RWPE2 (cell line): ENCODE data around the gene DHRS7C.

Source experiments
- ATAC-seq: fragments of 200-7000 bp; cut with Tn5 transposase; 3 replicates; pipeline ENCODE4 v1.9.1; 2021; ENCODE audit warnings: low read depth
- DNase-seq: peaks from one replicate; pipeline ENCODE4 v3.0.0-alpha.2; 2020; ENCODE audit warnings: low spot score
- H3K27ac ChIP-seq: fragments of 450-650 bp; 2 replicates; pipeline ENCODE4 v1.5.1; 2017; ENCODE audit warnings: mild to moderate bottlenecking; ENCODE audit not compliant: poor library complexity, severe bottlenecking
- H3K27me3 ChIP-seq: fragments of 250-450 bp; sonication (Bioruptor Pico); 2 replicates; pipeline ENCODE4 v1.5.1; 2021; ENCODE audit warnings: mild to moderate bottlenecking, moderate library complexity; ENCODE audit not compliant: insufficient read depth, poor library complexity, severe bottlenecking
- H3K36me3 ChIP-seq: fragments of 250-450 bp; sonication (Bioruptor Pico); 2 replicates; pipeline ENCODE4 v1.5.1; 2020; ENCODE audit warnings: low read depth, mild to moderate bottlenecking, moderate library complexity
- H3K4me1 ChIP-seq: fragments of 250-450 bp; sonication (Bioruptor Pico); 2 replicates; pipeline ENCODE4 v1.5.1; 2021; ENCODE audit warnings: mild to moderate bottlenecking, moderate library complexity; ENCODE audit not compliant: insufficient read depth, poor library complexity, severe bottlenecking
- H3K4me3 ChIP-seq: fragments of 250-450 bp; sonication (Bioruptor Pico); 2 replicates; pipeline ENCODE4 v1.5.1; 2021; ENCODE audit warnings: mild to moderate bottlenecking, moderate library complexity; ENCODE audit not compliant: severe bottlenecking
- H3K9me3 ChIP-seq: fragments of 250-450 bp; sonication (Bioruptor Pico); 2 replicates; pipeline ENCODE4 v1.5.1; 2021; ENCODE audit warnings: mild to moderate bottlenecking, moderate library complexity; ENCODE audit not compliant: severe bottlenecking
- CTCF ChIP-seq: fragments of 450-650 bp; IDR thresholded peaks from one replicate; pipeline ENCODE4 v1.5.1; 2017; ENCODE audit warnings: mild to moderate bottlenecking, moderate library complexity; ENCODE audit not compliant: poor library complexity, severe bottlenecking

Gene DHRS7C

GRCh38 chr17:9811086-9811485 is 19.7 kb upstream of the DHRS7C start:
- no peaks in the 10 kb centered on the region for H3K9me3 ChIP-seq
- no peak for TF ChIP-seq CTCF
- peak overlapping the region; percentile 37 for H3K27ac ChIP-seq
- DNase-seq, result no peak
- H3K4me1 ChIP-seq, result peaks cover 9% of the 10 kb centered on the region
- H3K4me3 ChIP-seq, result no peak overlapping the region
- no peaks in the 10 kb centered on the region for H3K36me3 ChIP-seq
- no peaks in the 10 kb centered on the region for H3K27me3 ChIP-seq
- peak; percentile 93 for ATAC-seq

- ATAC-seq (peak; percentile 35), DNase-seq (no peak)
- no peaks in the 10 kb centered on the region for H3K27me3 ChIP-seq
- H3K4me3 ChIP-seq, result no peak overlapping the region
- peaks cover 9% of the 10 kb centered on the region for H3K4me1 ChIP-seq
- H3K36me3 ChIP-seq, result no peaks in the 10 kb centered on the region
- no peaks in the 10 kb centered on the region for H3K9me3 ChIP-seq
- H3K27ac ChIP-seq, result peak overlapping the region; percentile 37
- TF ChIP-seq CTCF, result no peak
Observed at GRCh38 chr17:9810100-9810949, 18.9 kb upstream of the DHRS7C start.

- DNase-seq (no peak), ATAC-seq (no peak)
- Histone ChIP-seq H3K4me1 (peaks cover 9% of the 10 kb centered on the region), H3K36me3 (no peaks in the 10 kb centered on the region), H3K9me3 (no peaks in the 10 kb centered on the region), H3K27me3 (no peaks in the 10 kb centered on the region), H3K4me3 (no peak overlapping the region), H3K27ac (no peak overlapping the region)
- TF ChIP-seq CTCF, result no peak
Observed at GRCh38 chr17:9809409-9809808, 18.0 kb upstream of the DHRS7C start.

- H3K9me3 ChIP-seq, result no peaks in the 10 kb centered on the region
- no peaks in the 10 kb centered on the region for H3K27me3 ChIP-seq
- no peak overlapping the region for H3K27ac ChIP-seq
- no peak overlapping the region for H3K4me3 ChIP-seq
- no peaks in the 10 kb centered on the region for H3K36me3 ChIP-seq
- ATAC-seq, result no peak
- DNase-seq, result no peak
- peaks cover 18% of the 10 kb centered on the region for H3K4me1 ChIP-seq
- TF ChIP-seq CTCF, result no peak
Observed at GRCh38 chr17:9806699-9807098, 15.3 kb upstream of the DHRS7C start.

GRCh38 chr17:9805769-9806168 is 14.4 kb upstream of the DHRS7C start:
- TF ChIP-seq CTCF, result no peak
- no peaks in the 10 kb centered on the region for H3K9me3 ChIP-seq
- peaks cover 12% of the 10 kb centered on the region for H3K4me1 ChIP-seq
- DNase-seq (no peak), ATAC-seq (no peak)
- no peak overlapping the region for H3K27ac ChIP-seq
- no peaks in the 10 kb centered on the region for H3K27me3 ChIP-seq
- H3K36me3 ChIP-seq, result no peaks in the 10 kb centered on the region
- no peak overlapping the region for H3K4me3 ChIP-seq
